Neural cell (in vitro differentiated cells): ENCODE results near the gene BCAP31. TPM values are rescaled to one million over a fixed set of nuclear protein-coding genes. Genes with fewer than 3 reads are reported as not detected.

Experiments used
- H2AFZ ChIP-seq: fragments of 200-600, 300-800 bp; sonication (generic), shearing (Covaris generic); 2 replicates; pipeline ENCODE4 v1.6.0; 2014; ENCODE audit warnings: low read depth, mild to moderate bottlenecking, antibody characterized with exemption, low read length, moderate library complexity
- H3F3A ChIP-seq: fragments of 200-600 bp; shearing (Covaris generic); 2 replicates; pipeline ENCODE4 v1.6.1; 2016; ENCODE audit warnings: mild to moderate bottlenecking, moderate library complexity, mixed read lengths, antibody characterized with exemption, low read length; ENCODE audit not compliant: insufficient read depth, poor library complexity, severe bottlenecking
- H3K27ac ChIP-seq: fragments of 200-600, 300-800 bp; sonication (generic), shearing (Covaris generic); 2 replicates; pipeline ENCODE4 v1.5.1; 2014; ENCODE audit warnings: mild to moderate bottlenecking, low read length, moderate library complexity
- H3K27me3 ChIP-seq: fragments of 300-800, 200-600 bp; sonication (generic), shearing (Covaris generic); 2 replicates; pipeline ENCODE4 v1.6.0; 2014; ENCODE audit warnings: mild to moderate bottlenecking, low read depth, low read length, moderate library complexity; ENCODE audit not compliant: insufficient read depth
- H3K36me3 ChIP-seq: fragments of 300-800, 200-600 bp; sonication (generic), shearing (Covaris generic); 2 replicates; pipeline ENCODE4 v1.5.1; 2014; ENCODE audit warnings: mild to moderate bottlenecking, antibody characterized with exemption, low read length, moderate library complexity; ENCODE audit not compliant: insufficient read depth
- H3K4me2 ChIP-seq: fragments of 300-800, 200-600 bp; sonication (generic), shearing (Covaris generic); 2 replicates; pipeline ENCODE4 v1.6.0; 2014; ENCODE audit warnings: mild to moderate bottlenecking, low read length
- H3K4me3 ChIP-seq: fragments of 300-800, 200-600 bp; sonication (generic), shearing (Covaris generic); 2 replicates; pipeline ENCODE4 v1.5.1; 2014; ENCODE audit warnings: mild to moderate bottlenecking, low read length, moderate library complexity
- H3K79me2 ChIP-seq: fragments of 200-600 bp; shearing (Covaris generic); replicated peaks from 2 replicates; pipeline ENCODE4 v1.6.0; 2014; ENCODE audit warnings: mild to moderate bottlenecking, low read length, moderate library complexity; ENCODE audit not compliant: insufficient read depth
- H3K9ac ChIP-seq: fragments of 300-800, 200-600 bp; sonication (generic), shearing (Covaris generic); 2 replicates; pipeline ENCODE4 v1.6.1; 2016; ENCODE audit warnings: mild to moderate bottlenecking, low read length, mixed read lengths
- H3K9me2 ChIP-seq: fragments of 200-600 bp; shearing (Covaris generic); 2 replicates; pipeline ENCODE4 v1.6.1; 2016; ENCODE audit warnings: mild to moderate bottlenecking, low read length, mixed read lengths; ENCODE audit not compliant: insufficient read depth
- H3K9me3 ChIP-seq: fragments of 200-600, 300-800 bp; sonication (generic), shearing (Covaris generic); 2 replicates; pipeline ENCODE4 v1.6.1; 2016; ENCODE audit warnings: mild to moderate bottlenecking, mixed run types, low read length, moderate library complexity, mixed read lengths
- H4K20me1 ChIP-seq: fragments of 200-600 bp; shearing (Covaris generic); 2 replicates; pipeline ENCODE4 v1.6.1; 2016; ENCODE audit warnings: mild to moderate bottlenecking, mixed run types; ENCODE audit not compliant: insufficient read depth
- CTCF ChIP-seq: fragments of 450-650 bp; IDR thresholded peaks from 2 replicates; pipeline ENCODE4 v1.5.1; 2014; ENCODE audit warnings: antibody characterized with exemption, mild to moderate bottlenecking, moderate library complexity; ENCODE audit not compliant: poor library complexity, severe bottlenecking
- EP300 ChIP-seq: fragments of 450-650 bp; conservative IDR thresholded peaks from 2 replicates; pipeline ENCODE4 v1.6.1; 2014; ENCODE audit warnings: antibody characterized with exemption, mild to moderate bottlenecking, moderate library complexity; ENCODE audit not compliant: poor library complexity, severe bottlenecking
- EZH2 ChIP-seq: fragments of 200-600, 300-800 bp; shearing (Covaris generic), sonication (generic); IDR thresholded peaks from 2 replicates; pipeline ENCODE4 v1.6.1; 2014; ENCODE audit warnings: antibody characterized with exemption, low read length, borderline replicate concordance, mild to moderate bottlenecking; ENCODE audit not compliant: insufficient read depth, poor library complexity, severe bottlenecking
- MXI1 ChIP-seq: fragments of 450-650 bp; conservative IDR thresholded peaks from 2 replicates; pipeline ENCODE4 v1.6.1; 2014; ENCODE audit warnings: antibody characterized with exemption, mild to moderate bottlenecking; ENCODE audit not compliant: poor library complexity, severe bottlenecking
- POLR2AphosphoS5 ChIP-seq: IDR thresholded peaks from 2 replicates; pipeline ENCODE4 v1.6.1; 2012
- RAD21 ChIP-seq: fragments of 450-650 bp; conservative IDR thresholded peaks from 2 replicates; pipeline ENCODE4 v1.6.1; 2014; ENCODE audit warnings: antibody characterized with exemption, mild to moderate bottlenecking, moderate library complexity
- REST ChIP-seq: IDR thresholded peaks from 2 replicates; pipeline ENCODE4 v1.6.1; 2012; ENCODE audit warnings: borderline replicate concordance
- SMC3 ChIP-seq: fragments of 450-650 bp; conservative IDR thresholded peaks from 2 replicates; pipeline ENCODE4 v1.6.1; 2014; ENCODE audit warnings: antibody characterized with exemption, mild to moderate bottlenecking, moderate library complexity; ENCODE audit not compliant: poor library complexity
- TAF1 ChIP-seq: IDR thresholded peaks from 2 replicates; pipeline ENCODE4 v1.6.1; 2012; ENCODE audit warnings: low read depth
- polyA plus RNA-seq: library from polyadenylated mRNA; depleted of rRNA; stranded (reverse); fragments of >200 nt; gene quantifications from 2 replicates; pipeline ENCODE4 v1.2.3, GENCODE V29; 2014

Gene BCAP31
- polyA plus RNA-seq, 1 donor from 2014 or later = 182 TPM

- H3K9ac ChIP-seq = no peak overlapping the region
- no peaks in the 10 kb centered on the region for H3K36me3 ChIP-seq
- H3K79me2 ChIP-seq = no peaks in the 10 kb centered on the region
- no peaks in the 10 kb centered on the region for H3K9me2 ChIP-seq
- no peak overlapping the region for H2AFZ ChIP-seq
- H3K27ac ChIP-seq = no peak overlapping the region
- no peaks in the 10 kb centered on the region for H3K9me3 ChIP-seq
- TF ChIP-seq MXI1 (no peak), SMC3 (no peak), POLR2AphosphoS5 (no peak), RAD21 (no peak), REST (no peak), EP300 (no peak), CTCF (no peak), TAF1 (no peak), EZH2 (no peak)
- H4K20me1 ChIP-seq = no peaks in the 10 kb centered on the region
- H3K4me2 ChIP-seq = no peak overlapping the region
- no peak overlapping the region for H3K4me3 ChIP-seq
- H3K27me3 ChIP-seq = no peaks in the 10 kb centered on the region
- H3F3A ChIP-seq = no peaks in the 10 kb centered on the region
Measured at GRCh38 chrX:153702336-153703035, 21.7 kb downstream of the BCAP31 start.

- no peaks in the 10 kb centered on the region for H4K20me1 ChIP-seq
- no peak overlapping the region for H3K4me2 ChIP-seq
- no peaks in the 10 kb centered on the region for H3K79me2 ChIP-seq
- no peak overlapping the region for H3K9ac ChIP-seq
- H3K36me3 ChIP-seq = no peaks in the 10 kb centered on the region
- no peak overlapping the region for H3K4me3 ChIP-seq
- no peak overlapping the region for H2AFZ ChIP-seq
- H3K9me2 ChIP-seq = no peaks in the 10 kb centered on the region
- no peak overlapping the region for H3K27ac ChIP-seq
- H3F3A ChIP-seq = no peaks in the 10 kb centered on the region
- H3K27me3 ChIP-seq = no peaks in the 10 kb centered on the region
- TF ChIP-seq POLR2AphosphoS5 (no peak), SMC3 (no peak), TAF1 (no peak), EP300 (no peak), EZH2 (no peak), REST (no peak), CTCF (no peak), RAD21 (no peak)
- H3K9me3 ChIP-seq = no peaks in the 10 kb centered on the region
Measured at GRCh38 chrX:153701706-153702105, 22.5 kb downstream of the BCAP31 start.
